Bronchial epithelial cell (primary cell): ENCODE data around the gene UBE2O. TPM values are rescaled to one million over a fixed set of nuclear protein-coding genes. Genes with fewer than 3 reads are reported as not detected.

Experiments used
- DNase-seq: peaks from one replicate; pipeline ENCODE4 v3.0.0-alpha.2; 2010; ENCODE audit warnings: low read depth
- FAIRE-seq: peaks from 2 replicates; lab custom pipeline; 2011; peaks lifted over from hg19 to GRCh38; lab: Jason Lieb, UNC
- H3K27me3 ChIP-seq: 2 replicates; pipeline ENCODE4 v1.5.1; 2011; ENCODE audit warnings: low read length; ENCODE audit not compliant: control insufficient read depth, insufficient read depth
- H3K36me3 ChIP-seq: 2 replicates; pipeline ENCODE4 v1.5.1; 2011; ENCODE audit warnings: low read length; ENCODE audit not compliant: control insufficient read depth, insufficient read depth
- H3K4me3 ChIP-seq: 2 replicates; pipeline ENCODE4 v1.5.1; 2011; ENCODE audit warnings: mild to moderate bottlenecking, low read depth, low read length, control low read depth
- total RNA-seq: library from RNA; depleted of rRNA; stranded (reverse); fragments of >200 nt; gene quantifications from 2 replicates; pipeline ENCODE4 v1.2.1, GENCODE V29; 2014
- TF ChIP-seq, protein P1 (sequence below): IDR thresholded peaks from 2 replicates; pipeline ENCODE4 v1.5.1; 2011; ENCODE audit warnings: mild to moderate bottlenecking, moderate library complexity, low read length, control low read depth, inconsistent platforms; ENCODE audit not compliant: insufficient read depth, severe bottlenecking

The UBE2O gene
- total RNA-seq, 1 donor from 2014 or later: 15.8 TPM

DNA sequence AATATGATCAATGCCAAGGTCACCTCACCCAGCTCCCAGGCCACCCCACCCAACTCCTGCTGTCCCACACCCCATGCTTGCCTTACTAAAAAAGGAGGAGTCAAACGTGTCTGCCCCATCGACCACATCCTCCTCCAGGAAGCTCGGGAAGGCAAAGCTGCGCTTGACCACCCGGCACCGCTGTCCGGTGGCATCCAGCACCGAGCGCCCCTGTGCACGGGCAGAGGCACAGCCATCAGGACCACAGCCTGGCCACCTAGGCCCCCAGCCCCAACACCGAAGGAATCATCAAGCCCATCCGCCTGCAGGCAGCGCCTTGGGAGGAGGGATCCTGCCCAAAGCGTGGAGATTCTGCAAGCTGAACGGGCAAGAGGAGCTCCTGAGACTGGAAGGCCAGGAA is 24.6 kb upstream of the UBE2O start:
- TF ChIP-seq, protein P1, sequence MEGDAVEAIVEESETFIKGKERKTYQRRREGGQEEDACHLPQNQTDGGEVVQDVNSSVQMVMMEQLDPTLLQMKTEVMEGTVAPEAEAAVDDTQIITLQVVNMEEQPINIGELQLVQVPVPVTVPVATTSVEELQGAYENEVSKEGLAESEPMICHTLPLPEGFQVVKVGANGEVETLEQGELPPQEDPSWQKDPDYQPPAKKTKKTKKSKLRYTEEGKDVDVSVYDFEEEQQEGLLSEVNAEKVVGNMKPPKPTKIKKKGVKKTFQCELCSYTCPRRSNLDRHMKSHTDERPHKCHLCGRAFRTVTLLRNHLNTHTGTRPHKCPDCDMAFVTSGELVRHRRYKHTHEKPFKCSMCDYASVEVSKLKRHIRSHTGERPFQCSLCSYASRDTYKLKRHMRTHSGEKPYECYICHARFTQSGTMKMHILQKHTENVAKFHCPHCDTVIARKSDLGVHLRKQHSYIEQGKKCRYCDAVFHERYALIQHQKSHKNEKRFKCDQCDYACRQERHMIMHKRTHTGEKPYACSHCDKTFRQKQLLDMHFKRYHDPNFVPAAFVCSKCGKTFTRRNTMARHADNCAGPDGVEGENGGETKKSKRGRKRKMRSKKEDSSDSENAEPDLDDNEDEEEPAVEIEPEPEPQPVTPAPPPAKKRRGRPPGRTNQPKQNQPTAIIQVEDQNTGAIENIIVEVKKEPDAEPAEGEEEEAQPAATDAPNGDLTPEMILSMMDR: no peak
- Histone ChIP-seq H3K4me3 (no peak overlapping the region), H3K36me3 (peaks cover 46% of the 10 kb centered on the region), H3K27me3 (no peaks in the 10 kb centered on the region)
- no peak for FAIRE-seq
- DNase-seq: no peak

DNA sequence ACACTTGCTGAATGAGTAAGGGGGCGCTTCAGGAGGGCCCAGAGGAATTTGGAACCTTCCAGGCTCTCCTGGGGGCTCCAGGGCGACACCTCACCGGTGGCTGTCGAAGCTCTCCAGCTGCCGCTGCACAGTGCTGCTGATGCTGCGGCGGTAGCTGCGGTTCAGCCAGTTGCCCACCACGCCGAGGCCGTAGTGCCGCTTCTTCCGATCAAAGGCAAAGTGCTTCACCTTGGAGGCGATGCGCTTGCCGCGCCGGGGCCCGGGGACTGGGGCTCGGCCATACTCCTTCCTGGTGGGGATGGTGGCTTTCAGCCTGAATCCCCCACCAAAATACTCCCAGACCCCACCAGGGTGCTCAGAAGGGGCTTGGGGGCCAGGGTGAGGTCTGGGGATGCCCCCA is 23.8 kb upstream of the UBE2O start:
- DNase-seq (no peak), FAIRE-seq (no peak)
- TF ChIP-seq, protein P1: no peak
- Histone ChIP-seq H3K36me3 (peaks cover 48% of the 10 kb centered on the region), H3K4me3 (no peak overlapping the region), H3K27me3 (no peaks in the 10 kb centered on the region)

DNA sequence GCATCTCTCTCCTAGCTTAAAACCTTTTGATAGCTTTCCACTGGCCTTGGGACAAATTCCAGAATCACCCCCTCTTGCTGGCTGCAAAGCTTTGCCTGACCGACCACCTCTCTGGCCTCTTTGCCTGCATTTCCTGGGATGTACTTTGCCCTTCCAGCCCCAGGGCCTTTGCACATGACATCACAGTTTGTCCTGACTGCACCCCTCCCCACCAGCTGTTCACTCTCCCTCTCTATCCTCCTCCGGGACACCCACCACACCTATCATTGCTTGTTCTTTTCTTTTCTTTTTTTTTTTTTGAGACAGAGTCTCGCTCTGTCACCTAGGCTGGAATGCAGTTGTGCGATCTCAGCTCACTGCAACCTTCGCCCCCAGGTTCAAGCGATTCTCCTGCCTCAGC is 22.4 kb upstream of the UBE2O start:
- TF ChIP-seq, protein P1: no peak
- H3K4me3 ChIP-seq: no peak overlapping the region
- peaks cover 46% of the 10 kb centered on the region for H3K36me3 ChIP-seq
- no peak for DNase-seq
- H3K27me3 ChIP-seq: no peaks in the 10 kb centered on the region
- FAIRE-seq: no peak

DNA sequence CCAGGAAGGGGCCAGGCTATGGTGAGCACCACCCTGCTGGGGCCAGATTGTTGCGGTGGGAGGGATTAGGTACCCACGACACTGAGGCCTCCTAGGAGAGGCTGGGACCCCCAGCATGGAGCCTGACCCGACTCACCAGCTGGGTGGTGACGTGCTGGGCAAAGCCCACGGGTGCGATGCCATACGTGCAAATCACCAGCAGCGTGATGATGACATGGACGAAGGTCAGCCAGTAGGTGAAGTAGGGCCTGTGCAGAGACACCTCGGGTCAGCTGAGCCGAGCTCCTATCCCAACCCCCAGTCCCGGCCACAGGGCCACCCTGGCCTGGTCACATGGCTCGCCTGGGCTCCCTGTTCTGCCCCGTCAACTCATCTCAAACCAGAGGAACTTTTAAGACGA is 21.9 kb upstream of the UBE2O start:
- DNase-seq: no peak
- FAIRE-seq: no peak
- no peak overlapping the region for H3K4me3 ChIP-seq
- TF ChIP-seq, protein P1: no peak
- peaks cover 45% of the 10 kb centered on the region for H3K36me3 ChIP-seq
- H3K27me3 ChIP-seq: no peaks in the 10 kb centered on the region

DNA sequence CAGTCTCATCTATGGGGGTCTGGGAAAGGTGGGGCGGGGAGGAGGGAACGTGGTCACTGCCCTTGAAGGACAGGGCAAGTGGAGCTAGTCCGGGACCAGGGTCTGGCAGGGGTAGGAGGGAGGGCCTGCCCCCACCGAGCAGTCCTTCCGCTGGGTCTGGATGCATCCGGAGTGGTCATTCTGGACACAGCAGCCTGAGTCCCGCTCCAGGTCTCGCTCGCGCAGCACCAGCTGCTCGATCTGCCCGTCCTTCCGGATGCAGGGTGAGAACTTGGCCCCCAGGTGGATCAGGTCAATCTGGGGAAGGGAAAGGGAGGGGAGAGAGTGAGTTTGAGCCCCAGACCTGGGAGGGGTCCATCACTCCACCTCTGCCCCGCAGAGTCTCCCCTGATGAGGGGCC is 21.3 kb upstream of the UBE2O start:
- FAIRE-seq (peak; percentile 64), DNase-seq (no peak)
- TF ChIP-seq, protein P1: no peak
- peaks cover 43% of the 10 kb centered on the region for H3K36me3 ChIP-seq
- H3K4me3 ChIP-seq: no peak overlapping the region
- no peaks in the 10 kb centered on the region for H3K27me3 ChIP-seq

DNA sequence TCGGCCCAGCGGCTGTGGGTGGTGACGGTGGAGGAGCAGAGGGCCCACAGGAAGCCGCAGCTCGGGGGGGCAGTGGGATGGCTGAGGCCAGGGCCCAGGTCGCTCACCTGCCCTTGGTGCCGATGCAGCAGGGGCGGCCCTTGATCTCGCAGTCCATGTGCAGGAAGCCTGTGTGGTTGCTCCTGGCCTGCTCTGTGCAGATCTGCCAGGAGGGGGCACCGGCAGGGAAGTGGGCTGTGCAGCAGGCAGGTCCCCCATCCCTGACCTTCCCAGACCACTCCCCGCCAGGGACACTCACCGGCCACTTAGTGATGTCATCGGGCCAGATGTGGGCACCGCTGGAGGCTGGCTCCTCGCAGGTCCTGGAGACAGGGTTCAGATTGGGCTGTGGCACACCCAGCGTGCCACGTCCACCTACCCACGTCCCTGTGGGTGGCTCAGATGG is 20.6 kb upstream of the UBE2O start:
- Histone ChIP-seq H3K36me3 (peaks cover 36% of the 10 kb centered on the region), H3K4me3 (no peak overlapping the region), H3K27me3 (no peaks in the 10 kb centered on the region)
- DNase-seq (no peak), FAIRE-seq (no peak)
- TF ChIP-seq, protein P1: peak; percentile 21
